ENCODE results near the gene EGFL7. TPM values are rescaled to one million over a fixed set of nuclear protein-coding genes. Genes with fewer than 3 reads are reported as not detected.
"Not testable (repeated sequence)": the region's sequence is repeated elsewhere in the genome, so short reads cannot be mapped to it uniquely, and the experiment has no call there.

EGFL7 gene
- total RNA-seq, 1 experiment from 2014 or later, result 127 TPM

DNA sequence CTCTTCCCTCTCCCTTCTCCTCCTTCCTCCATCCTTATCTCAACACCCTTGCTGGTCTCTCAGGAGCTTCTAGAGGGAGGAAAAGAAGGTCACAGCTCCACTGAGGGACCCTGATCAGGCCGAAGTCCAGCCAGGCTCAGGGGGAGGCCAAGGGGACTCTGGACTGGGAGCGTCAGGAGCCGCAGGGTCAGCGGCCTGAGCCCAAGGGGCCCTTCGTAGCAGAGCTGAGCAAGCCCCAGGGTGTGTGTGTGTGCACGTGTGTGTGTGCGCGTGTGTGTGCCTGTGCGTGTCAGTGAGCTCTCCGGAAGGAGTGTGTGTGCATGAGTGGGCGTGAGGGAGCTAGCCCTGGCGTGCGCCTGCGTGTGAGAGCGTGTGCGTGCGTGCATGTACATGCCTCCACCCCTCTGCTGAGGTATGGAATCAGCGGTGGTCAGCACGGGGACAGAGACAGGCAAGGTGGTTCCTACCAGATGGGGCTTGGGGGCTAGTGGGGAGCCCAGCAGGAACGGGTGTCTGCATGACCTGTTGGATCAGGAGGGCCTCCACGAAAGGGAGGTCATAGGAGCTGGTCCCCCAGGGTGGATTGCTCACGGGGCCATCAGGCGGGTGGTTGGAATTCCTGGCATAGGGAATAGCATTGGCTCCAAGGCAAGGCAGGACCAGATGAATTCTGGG lies 34.6 kb downstream of the EGFL7 start:
- no peak for DNase-seq (ENCODE audit: low spot score)

DNA sequence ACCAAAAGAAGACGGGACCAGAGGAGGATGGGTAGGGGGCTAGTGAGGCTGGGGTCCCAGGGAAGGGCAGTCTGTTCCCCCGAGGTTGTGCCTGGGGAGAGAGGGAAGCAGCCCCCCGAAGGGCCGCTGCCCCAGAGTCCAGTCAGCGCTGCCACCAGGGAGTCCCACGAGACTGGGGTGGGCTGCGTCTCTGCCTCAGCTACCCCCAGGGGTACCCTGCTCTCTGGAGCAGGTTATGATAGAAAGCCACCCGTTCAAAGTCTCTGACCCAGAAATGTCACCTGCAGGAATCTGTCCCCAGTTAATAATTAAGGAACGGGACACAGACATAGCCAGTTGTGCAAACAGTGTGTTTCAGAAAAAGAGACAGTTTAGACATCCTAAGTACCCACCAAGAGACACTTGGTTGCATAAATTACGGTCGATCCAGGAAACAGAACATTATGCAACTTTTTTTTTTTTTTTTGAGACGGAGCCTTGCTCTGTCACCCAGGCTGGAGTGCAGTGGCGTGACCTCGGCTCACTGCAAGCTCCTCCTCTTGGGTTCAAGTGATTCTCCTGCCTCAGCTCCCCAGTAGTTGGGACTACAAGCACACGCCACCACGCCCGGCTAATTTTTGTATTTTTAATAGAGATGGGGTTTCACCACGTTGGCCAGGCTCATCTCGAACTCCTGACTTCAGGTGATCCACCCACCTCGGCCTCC lies 35.3 kb downstream of the EGFL7 start:
- DNase-seq (ENCODE audit: low spot score), result no peak

DNA sequence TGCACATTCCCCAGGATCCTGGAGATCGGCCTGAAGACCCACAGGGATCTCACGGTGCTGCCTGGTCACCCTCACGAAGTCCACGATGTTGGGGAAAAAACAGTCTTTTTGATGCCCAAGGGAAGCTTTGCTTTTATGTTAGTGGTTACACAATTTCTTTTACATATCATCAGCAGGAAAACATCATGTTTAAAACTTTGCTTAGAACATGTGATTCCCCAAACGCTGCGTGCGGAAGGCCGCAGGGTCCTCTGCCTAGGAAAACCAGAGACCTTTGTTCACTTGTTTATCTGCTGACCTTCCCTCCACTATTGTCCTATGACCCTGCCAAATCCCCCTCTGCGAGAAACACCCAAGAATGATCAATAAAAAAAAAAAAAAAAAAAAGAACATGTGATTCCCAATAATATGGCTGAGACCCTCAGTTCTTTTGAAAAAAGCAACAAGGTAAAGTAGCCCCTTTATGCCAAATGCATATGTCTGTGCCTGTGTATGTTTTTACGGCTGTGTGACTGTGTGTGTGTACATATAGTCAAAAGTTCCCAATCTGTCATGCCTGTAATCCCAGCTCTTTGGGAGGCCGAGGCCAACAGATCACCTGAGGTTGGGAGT lies 36.0 kb downstream of the EGFL7 start:
- DNase-seq (ENCODE audit: low spot score), result no peak

DNA sequence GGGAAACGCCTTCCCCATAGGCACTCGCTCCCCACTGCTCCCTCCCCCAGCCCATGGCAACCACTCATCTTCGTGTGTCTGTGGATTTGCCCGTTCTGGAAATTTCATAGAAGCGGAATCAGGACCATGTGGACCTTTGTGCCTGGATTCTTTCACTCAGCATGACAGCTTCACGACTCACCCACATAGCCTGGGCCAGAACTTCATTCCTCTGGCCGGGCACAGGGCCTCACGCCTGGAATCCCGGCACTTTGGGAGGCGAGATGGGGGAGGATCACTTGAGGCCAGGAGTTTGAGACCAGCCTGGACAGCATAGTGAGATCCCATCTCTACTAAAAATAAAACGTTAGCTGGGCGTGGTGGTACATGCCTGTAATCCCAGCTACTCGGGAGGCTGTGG lies 37.6 kb downstream of the EGFL7 start:
- no peak for DNase-seq (ENCODE audit: low spot score)

DNA sequence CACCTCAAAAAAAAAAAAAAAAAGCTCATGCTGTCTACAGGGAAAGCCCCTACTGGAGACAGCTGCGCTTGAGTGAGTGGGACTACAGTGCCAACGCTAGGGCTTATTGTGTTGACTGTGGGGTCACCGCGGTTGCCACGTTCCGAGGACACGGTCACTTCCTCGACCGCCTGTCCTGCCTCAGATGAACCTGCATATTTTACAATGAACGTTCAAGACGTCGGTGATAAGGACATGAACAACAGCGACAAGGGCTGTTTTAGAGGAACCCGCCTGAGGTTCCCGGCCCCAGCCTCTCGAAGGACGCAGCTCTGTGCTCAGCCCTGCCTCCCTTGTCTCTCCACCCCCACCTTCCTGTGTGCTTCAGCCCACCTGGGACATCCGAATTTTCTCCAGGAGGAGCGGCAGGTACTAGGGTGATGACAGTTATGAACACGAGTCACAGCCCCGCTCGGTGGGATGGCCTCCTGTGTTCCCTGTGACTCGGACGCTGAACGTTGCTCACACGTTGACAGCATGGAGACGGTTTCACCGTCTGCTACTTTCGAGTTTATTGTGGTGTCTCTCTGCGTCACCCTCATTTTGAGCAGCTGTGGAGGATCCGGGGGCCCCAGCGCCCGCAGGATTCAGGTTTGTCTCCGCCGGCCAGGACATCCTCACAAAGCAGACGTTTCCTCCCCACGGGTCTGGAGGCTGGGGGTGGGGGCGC lies 38.4 kb downstream of the EGFL7 start:
- DNase-seq (ENCODE audit: low spot score), result no peak

DNA sequence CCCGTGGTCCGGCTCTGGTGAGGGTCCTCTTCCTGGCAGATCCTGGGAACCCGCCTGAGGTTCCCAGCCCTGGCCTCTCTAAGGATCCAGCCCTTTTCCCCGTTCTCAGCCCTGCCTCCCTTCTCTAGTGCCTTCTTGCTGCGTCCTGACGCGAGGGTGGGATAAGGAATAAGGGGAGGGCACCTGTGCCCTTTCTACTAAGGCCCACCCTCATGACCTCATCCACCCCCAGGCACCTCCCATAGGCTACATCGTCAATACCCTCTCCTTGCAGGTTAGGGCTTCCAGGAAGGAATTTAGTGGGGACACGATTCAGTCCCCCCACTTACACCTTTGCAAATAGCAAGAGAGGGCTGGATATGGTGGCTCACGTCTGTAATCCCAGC lies 38.9 kb downstream of the EGFL7 start:
- no peak for DNase-seq (ENCODE audit: low spot score)

DNA sequence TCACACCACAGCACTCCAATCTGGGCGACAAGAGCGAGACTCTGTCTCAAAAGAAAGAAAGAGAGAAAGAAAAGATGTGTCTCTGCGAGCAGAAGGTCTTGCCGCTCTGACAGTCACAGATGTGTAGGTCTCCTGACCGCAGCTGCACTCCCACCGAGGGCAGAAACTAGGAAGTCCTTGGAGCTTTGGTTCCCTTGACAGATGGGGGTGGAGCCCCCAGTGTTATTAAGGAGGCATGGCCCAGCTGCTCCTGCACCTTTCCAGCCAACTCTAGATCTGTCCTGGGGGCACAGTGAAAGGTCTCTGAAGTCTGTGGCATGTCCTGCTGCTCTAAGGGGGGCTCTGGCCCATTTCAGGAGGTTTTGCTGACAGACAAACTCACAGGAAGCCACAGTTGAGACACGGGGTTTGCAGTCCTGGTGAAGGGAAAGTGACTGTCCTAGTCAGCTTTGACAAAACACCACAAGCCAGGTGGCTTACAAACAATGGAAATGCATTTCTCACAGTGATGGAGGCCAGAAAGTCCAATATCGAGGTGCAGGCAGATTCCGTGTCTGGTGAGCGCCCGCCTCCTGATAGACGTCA lies 40.7 kb downstream of the EGFL7 start:
- no peak for DNase-seq (ENCODE audit: low spot score)

DNA sequence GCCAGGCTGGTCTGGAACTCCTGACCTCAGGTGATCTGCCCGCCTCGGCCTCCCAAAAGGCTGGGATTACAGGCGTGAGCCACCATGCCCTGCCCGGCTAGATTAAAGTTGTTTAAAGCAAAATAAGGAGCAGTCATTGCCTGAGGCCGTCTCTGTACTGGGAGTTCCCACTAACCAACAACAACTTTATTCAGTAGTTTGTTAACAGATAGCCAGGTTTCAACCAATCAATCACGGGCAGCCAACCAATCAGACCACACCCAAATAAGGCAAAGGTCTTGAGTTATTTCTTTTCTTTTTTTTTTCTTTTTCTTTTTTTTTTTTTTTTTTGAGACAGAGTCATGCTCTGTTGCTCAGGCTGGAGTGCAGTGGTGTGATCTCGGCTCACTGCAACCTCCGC lies 42.0 kb downstream of the EGFL7 start:
- not testable (repeated sequence) for DNase-seq (ENCODE audit: low spot score)

DNA sequence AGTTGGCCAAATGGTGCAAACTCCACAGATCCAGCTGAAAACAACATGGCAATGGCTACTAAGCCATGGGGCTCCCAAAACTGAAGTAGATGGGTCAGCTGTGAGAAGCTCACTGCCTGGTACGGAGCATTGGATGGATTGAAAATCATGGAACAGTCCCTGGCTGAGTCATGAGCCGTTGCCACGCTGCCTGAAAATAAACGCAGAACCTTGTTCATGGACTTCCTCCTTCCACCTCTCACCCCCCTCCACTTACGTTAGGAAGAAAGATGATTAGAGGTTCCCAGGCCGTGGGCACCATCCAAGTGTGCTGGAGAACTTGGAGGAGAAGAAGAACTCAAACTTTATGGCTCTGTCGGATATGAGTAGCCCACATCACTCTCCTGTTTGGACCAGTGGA lies 42.8 kb downstream of the EGFL7 start:
- DNase-seq (ENCODE audit: low spot score), result no peak

DNA sequence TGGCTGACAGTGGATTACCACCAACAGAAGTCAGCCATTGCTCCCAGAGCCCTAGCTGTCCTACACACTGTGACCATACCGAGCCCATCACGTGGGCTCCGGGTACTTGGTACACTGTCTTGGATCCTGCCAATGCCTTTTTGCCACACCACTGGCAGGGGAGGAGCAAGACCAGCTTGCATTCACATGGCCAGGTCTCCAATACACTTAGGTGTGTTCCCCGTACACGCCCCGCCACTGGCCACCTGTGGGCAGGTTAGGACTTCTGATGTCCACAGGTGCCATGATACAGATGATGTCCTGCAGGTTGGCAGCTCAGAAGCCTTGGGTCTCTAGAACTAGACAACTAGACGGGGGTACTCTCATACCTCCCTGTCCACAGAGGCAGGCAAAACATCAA lies 44.3 kb downstream of the EGFL7 start:
- DNase-seq (ENCODE audit: low spot score), result no peak

DNA sequence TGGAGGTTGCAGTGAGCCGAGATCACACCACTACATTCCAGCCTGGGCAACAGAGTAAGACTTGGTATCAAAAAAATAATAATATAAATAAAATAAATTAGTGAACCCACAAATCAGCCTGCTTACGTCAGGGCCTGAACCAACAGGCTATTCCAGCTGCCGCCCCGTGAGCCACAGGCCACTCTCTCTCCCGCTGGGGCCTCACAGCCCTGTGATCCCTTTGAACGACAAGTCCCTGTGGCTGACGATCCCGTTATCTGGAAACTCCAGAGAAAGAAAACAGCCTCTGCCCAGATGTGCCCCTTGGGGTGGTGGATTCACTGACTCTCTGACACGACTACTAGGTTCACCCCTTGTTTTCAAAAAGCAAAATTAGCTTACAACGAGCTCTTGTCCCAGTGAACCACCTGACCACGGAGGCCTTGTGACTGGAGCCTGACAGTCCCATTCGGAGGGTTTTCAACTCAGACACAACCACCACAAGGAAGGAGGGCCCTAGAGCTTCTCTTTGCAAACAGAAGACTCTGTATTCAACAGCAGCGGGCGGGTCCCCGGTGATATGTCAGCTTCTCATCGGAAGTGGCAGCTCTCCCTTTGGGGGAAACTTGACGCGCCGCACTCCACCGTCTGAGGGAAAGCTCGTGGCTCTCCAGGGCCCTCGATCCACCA lies 45.3 kb downstream of the EGFL7 start:
- DNase-seq (ENCODE audit: low spot score), result no peak

DNA sequence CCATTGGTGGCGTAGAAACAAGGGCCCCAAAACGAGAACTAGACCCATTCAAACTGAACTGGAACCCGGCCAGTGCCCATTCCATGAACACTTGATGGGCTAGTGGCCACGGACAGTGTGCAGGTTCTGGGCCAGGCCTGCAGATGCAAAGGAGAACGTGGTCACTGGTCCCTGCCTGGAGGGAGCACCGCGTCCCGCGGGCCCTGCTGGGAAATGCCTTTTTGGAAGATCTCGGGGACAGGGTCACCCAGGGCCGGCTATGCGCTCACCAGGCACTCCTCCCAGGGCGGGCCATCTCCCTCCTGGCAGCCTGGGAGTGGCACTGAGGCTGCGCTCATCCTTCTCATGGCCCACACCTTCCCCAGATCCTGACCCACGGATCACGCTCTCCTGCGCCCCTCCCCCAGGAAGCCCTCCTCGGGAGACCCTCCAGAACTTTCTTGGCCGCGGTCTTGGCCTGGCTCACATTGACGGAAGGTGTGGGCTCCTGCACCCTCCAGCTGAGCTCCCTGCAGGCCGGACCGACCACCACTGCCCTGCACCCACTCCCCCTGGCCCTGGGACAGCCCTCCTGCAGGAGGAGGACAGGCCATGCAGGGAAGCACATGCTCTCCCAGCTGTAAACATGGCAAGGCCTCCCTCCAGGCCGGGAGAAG lies 46.9 kb downstream of the EGFL7 start:
- DNase-seq (ENCODE audit: low spot score), result no peak

DNA sequence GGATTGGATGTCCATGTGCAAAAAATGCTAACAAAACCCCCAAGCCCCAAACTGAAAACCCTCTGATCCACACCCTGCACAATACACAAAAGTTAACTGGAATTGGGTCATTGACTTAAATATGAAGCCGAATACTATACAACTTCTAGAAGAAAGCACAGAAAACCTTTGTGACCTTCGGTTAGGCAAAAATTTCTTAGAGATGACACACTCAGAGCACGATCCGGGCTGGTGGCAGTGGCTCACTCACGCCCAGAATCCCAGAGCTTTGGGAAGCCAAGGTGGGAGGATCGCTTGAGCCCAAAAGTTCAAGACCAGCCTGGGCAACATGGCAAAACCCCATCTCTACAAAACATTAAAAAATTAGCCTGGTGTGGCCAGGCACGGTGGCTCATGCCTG lies 47.8 kb downstream of the EGFL7 start:
- no peak for DNase-seq (ENCODE audit: low spot score)

DNA sequence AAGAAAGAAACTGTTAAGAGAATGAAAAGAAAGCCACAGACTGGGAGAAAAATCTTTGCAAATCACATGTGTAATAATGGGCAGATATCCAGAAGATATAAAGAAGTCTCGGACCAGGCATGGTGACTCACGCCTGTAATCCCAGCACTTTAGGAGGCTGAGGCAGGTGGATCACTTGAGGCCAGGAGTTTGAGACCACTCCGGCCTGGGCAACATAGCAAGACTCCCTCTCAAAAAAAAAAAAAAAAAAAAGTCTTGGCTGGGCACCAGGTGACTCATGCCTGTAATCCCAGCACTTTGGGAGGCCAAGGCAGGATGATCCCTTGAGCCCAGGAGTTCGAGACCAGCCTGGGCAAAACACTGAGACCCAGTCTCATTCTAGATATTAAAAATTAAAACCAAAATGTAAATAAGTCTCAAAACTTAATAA lies 48.5 kb downstream of the EGFL7 start:
- peak; percentile 68 for DNase-seq (ENCODE audit: low spot score)

DNA sequence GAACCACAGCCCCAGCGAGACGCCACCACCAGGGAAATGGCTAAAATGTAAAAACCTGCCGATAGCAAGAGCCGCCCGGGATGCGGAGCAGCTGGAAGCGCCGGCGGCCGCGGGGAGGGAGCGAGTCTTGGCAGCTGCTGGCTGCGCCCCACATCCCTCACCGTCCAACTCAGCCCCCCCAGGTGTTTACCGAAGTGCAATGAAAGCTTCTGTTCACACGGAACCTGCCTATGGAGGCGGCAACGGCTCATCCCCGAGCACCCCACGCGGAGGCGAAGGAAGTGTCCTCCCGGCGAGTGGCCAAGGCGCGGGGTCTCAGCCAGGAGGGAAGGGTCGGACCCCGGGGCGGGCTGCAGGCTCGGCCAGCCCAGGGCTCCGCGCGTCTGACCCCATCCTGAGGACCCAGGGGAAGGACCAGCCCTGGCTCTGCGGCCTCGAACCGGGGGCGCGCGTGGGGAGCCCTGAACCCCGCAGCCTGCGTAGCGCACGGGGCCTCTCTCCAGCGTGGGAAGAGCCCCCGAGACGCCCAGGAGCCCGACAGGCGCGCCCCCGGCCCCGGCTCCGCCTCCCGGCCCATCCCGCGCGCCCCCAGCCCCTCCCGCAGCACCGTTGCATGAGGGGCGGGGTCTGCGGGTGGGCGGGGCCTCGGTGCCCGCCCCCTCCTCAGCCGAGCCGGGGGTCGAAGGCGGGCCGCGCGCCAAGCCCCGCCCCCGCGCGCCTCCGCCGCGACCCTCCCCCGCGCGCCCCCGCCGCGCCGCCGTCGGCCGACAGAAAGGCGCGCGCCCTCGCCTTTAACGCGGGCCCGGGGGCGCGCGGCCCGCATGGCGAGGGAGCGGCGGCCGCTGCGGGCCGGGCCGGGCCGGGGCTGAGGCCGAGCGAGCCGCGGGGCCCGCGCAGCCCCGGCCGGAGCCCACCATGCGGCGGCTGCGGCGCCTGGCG lies 49.3 kb downstream of the EGFL7 start, which contains the start of gene DIPK1B:
DIPK1B (plus strand) TSS at position 822 of the 939 bp plus-strand sequence; CDS start at position 916, 94 bp downstream.
- DNase-seq (ENCODE audit: low spot score), result no peak

DNA sequence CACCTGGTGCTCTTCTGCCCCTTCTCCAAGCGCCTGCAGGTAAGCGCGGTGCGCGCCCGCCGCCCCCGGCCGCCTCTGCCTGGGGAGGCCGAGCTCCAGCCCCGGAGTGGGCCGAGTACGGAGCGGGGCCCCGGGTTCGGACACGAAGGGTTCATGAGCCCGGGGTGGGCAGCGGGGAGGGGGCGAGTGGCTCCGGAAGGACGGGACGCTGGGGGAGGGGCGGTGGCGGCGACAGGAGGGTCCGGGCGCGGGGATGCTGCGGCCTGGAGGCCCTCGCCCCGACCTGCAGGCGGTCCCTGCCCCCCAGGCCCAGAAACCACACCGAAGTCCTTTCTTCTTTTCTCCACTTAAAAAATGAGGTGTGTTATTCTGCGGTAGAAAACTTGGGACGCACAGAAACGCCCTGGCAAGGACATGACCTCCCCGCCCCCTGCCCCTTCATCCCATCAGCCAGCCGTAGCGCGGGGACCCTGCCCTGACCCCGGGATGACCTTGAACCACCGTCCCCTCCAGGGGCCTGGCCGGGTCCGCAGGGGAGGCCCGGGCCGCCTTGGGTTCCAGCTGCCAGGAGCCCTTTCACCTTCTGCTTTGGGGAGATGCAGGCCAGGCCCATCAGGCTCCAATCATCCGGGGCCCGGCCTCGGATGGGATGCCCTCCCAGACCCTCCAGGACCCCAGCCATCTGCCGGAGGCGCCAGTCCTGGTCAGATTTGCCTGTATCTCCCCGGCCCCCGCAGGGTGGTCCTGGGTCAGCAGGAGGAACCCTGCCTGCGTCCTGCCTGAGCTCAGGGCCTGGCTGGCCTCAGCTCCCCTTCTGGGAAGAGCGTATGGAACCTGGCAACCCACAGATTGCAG lies 50.2 kb downstream of the EGFL7 start:
- DNase-seq (ENCODE audit: low spot score), result no peak

DNA sequence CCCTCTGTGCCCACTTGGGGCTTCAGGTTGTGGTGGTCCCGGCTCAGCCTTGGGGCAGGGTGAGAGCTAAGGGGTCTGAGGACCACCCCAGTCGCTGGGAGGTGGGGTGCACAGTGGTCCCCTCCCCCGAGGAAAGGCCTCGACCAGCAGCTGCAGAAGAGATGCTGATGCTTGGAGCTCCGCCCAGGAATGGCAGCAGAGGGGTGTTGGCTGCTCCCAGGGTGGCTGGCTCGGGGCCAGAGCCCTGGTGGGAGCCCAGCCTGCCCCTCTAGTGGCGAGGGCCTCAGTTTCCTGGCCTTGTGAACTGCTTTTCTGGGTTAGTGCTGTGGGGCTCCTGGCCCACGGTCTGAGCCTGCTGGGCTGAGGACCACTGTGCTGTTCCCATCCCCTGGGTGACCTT lies 50.8 kb downstream of the EGFL7 start:
- DNase-seq (ENCODE audit: low spot score), result no peak

DNA sequence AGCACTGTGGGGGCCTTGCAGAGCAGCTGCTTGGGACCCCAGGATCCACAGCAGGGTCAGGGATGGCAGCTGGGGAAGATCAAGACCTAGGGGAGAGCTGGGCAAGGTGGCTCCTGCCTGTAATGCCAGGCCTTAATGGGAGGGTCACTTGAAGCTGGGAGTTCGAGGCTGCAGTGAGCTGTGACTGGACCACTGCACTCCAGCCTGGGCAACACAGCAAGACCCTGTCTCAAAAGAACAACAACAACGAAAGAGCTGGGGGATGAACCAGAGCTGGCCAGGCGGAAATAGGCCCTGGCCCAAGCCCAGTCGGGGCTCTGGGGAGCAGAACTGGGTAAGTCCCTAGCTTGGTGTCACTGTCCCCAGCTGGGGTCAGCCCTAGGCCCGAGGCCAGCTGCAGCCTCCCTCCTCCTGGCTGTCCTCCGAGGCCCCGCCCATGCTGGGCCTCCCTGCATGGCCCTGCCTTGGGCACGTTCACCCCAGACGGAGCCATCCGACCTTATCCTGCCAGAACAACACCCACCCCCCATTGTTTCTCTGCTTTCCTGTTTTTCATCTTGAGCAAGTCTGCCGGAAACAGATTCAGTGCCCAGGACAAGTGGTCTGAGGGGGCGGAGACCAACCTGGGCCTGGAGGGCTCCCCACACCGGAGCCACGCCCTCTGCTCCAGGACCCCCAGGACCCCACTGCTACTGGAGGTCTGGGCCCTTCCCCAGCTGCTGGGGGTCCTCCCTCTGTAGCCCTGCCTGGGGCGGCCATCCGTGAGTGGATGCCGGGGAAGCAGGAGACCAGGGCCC lies 51.6 kb downstream of the EGFL7 start:
- no peak for DNase-seq (ENCODE audit: low spot score)
